Ishikawa (cell line): ENCODE results near the gene SEMA4F.

Source experiments
- CEBPB ChIP-seq: IDR thresholded peaks from 2 replicates; pipeline ENCODE4 v1.6.1; 2012
- EGR1 ChIP-seq: IDR thresholded peaks from 2 replicates; pipeline ENCODE4 v1.6.1; 2012
- EP300 ChIP-seq: IDR thresholded peaks from 2 replicates; pipeline ENCODE4 v1.6.1; 2012; ENCODE audit warnings: borderline replicate concordance
- FOXM1 ChIP-seq: IDR thresholded peaks from 2 replicates; pipeline ENCODE4 v1.6.1; 2012; ENCODE audit warnings: low read depth, borderline replicate concordance
- MAX ChIP-seq: IDR thresholded peaks from 2 replicates; pipeline ENCODE4 v1.6.1; 2012
- RAD21 ChIP-seq: IDR thresholded peaks from 2 replicates; pipeline ENCODE4 v1.6.1; 2012; ENCODE audit warnings: low read depth
- REST ChIP-seq: IDR thresholded peaks from 2 replicates; pipeline ENCODE4 v1.6.1; 2012; ENCODE audit warnings: low read depth, mild to moderate bottlenecking
- TAF1 ChIP-seq: IDR thresholded peaks from 2 replicates; pipeline ENCODE4 v1.6.1; 2012; ENCODE audit warnings: low read depth, mild to moderate bottlenecking
- TCF12 ChIP-seq: IDR thresholded peaks from 2 replicates; pipeline ENCODE4 v1.6.1; 2012; ENCODE audit warnings: low read depth
- USF1 ChIP-seq: IDR thresholded peaks from 2 replicates; pipeline ENCODE4 v1.6.1; 2012
- YY1 ChIP-seq: IDR thresholded peaks from 2 replicates; pipeline ENCODE4 v1.6.1; 2012; ENCODE audit warnings: low read depth
- ZBTB7A ChIP-seq: IDR thresholded peaks from 2 replicates; pipeline ENCODE4 v1.6.1; 2012; ENCODE audit warnings: low read depth

GRCh38 chr2:74691929-74692328, 37.9 kb downstream of the SEMA4F start:
- no peak for TF ChIP-seq EP300
- TF ChIP-seq REST: no peak
- no peak for TF ChIP-seq FOXM1
- no peak for TF ChIP-seq YY1
- TF ChIP-seq MAX: no peak
- TF ChIP-seq ZBTB7A: no peak
- no peak for TF ChIP-seq TCF12
- TF ChIP-seq TAF1: no peak
- no peak for TF ChIP-seq RAD21
- TF ChIP-seq CEBPB: no peak
- no peak for TF ChIP-seq USF1
- no peak for TF ChIP-seq EGR1
